GM18520 (cell line): ENCODE data around the gene SNX15.
"Not testable (repeated sequence)": the region's sequence is repeated elsewhere in the genome, so short reads cannot be mapped to it uniquely, and the experiment has no call there.

Experiments
- ATAC-seq: cut with Tn5 transposase; IDR thresholded peaks from one replicate; pipeline ENCODE4 v1.9.1; 2021; ENCODE audit not compliant: unreplicated experiment

SNX15 gene

DNA sequence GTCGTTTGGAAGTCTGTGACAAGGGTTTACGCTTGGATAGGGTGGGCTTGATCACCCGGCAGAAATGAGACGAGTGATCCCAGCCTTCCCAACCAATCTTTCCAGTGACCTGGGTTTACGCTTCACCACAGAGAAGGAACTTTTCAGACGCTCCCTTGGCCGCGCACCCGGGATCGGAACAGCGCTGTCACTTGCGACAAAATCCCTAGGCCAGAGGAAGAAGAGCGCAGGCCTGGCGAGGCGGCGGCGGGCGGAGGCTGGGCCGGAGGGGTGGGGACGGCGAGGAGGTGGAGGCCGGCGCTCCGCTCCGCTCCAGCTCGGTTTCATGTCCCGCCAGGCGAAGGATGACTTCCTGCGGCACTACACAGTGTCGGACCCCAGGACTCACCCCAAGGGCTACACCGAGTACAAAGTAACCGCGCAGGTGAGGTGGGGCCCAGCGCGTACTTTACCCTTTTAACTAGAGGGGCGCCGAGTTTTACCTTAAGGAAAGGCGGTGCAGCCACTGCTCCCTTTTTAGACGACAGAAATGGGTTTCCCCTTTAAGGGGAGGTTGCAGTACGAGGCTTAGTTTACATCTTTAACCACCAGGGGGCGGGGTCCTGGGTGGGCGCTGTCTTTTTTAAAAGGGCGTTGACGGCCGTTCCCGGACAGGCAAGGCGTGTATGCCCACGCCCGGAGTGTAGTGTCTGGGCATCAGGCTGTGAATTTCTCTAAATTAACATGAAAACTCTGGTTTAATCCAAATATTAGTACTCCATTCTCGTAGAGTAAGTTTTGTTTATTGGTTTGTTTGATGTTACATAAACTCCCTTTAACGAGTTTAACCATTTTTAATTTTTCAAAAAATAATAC, at the start of gene SNX15:
Gene SNX15 (plus strand): TSS at position 227 of the 855 bp plus-strand sequence. CDS start 99 bp downstream, at position 326.
- peak; percentile 79 for ATAC-seq

GRCh38 chr11:64983339-64983738, 43.9 kb upstream of the SNX15 start:
- ATAC-seq: not testable (repeated sequence)

DNA sequence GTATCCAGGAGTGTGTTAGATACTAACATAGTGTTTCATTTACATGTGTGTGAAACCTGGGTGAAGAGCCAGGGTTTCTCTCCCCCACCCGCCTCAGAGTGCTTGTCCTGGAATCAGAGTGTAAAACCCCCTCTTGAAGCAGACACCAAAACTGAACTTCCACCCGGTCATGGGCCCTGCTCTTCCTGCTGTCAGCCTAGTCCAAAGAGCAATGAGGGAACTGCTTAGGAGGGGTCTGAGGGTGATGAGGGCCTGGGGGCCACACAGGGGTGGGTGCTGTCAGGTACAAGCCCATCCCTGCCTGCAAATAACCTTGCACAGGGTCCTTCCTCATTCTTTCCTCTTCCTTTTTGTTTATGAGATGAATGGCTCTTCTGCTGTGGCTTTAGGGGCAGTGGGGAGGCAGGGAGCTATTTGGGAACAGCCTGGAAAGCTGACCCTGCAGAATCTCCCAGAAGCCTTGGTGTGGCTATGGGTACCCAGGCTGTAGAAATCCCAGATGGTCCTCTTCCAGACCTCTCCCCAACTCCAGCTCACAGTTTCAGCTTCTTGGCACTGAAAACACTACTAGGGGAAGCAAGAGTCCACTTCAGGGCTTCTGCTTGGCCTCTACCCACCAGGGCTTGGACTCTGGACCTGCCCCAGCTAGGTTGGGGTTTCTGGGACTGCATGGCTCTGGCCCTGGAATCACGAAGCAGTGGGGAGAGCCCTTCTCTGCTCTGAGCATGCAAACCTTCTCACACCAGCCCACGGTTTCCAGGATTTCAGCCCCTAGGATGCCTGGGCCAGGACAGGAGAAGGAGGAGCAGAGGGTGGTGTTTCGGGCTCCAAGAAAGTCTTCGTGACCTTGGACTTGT, 39.0 kb upstream of the SNX15 start:
- no peak for ATAC-seq

DNA sequence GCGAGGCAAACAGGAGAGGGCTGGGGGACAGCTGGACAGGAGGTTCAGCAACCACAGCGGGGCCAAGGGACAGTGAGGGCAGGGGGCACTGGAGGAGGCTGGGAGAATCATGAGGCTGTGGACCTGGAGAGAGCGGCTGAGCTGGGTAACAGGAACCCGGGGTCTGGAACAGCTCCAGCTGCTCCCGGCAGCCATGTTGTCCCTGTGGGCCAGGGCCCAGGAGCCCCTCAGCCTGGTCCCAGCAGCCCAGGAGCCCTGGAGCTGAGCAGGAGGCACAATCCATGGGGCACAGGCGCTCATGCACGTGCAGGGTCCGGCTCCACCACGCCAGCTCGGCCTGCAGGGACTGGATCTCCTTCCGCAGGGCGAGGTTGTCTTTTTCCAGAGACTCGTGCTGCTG, 37.8 kb upstream of the SNX15 start:
- no peak for ATAC-seq

DNA sequence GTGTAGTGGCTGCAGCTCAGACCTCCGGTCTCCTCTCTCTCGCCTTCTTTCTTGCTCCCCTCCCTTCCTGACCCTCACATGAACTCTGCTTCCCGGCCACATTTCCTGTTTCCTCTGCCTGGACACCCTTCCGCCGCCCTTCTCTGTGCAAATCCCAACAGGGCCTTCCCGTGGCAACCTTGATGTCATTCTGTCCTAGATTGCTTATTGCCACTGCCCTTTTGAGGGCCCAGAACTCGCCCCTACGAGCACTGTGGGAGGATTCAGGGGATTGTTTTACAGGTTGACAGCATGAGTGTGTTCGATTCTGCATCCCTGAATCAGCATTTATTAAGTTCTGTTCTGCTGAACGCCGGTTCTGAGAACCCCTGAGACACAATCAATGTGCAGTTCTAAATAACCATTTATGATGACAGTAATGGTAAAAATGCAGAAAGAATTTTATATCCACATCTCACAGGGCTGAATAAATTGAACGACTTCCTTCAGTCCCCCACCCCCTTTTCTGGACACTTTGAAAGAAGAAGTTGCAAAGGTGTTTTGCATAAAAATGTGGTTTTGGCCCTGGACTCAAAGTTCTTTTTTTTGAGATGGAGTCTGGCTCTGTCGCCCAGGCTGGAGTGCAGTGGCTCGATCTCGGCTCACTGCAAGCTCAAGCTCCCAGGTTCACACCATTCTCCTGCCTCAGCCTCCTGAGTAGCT, 36.9 kb upstream of the SNX15 start:
- ATAC-seq: no peak

- ATAC-seq: no peak
Measured at GRCh38 chr11:64994318-64994717, 32.9 kb upstream of the SNX15 start.

DNA sequence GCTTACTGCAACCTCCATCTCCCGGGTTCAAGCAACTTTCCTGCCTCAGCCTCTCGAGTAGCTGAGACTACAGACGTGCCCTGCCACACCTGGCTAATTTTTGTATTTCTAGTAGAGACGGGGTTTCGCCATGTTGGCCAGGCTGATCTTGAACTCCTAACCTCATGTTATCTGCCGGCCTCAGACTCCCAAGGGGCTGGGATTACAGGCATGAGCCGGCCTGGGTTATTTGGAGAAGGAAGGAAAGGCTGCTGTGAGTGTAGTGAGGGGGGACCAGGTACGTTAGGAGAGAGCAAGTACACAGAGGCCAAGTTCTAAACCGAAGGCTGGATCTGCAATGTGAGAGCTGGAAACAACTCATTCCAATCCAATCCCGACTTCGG, 30.9 kb upstream of the SNX15 start:
- ATAC-seq: no peak

DNA sequence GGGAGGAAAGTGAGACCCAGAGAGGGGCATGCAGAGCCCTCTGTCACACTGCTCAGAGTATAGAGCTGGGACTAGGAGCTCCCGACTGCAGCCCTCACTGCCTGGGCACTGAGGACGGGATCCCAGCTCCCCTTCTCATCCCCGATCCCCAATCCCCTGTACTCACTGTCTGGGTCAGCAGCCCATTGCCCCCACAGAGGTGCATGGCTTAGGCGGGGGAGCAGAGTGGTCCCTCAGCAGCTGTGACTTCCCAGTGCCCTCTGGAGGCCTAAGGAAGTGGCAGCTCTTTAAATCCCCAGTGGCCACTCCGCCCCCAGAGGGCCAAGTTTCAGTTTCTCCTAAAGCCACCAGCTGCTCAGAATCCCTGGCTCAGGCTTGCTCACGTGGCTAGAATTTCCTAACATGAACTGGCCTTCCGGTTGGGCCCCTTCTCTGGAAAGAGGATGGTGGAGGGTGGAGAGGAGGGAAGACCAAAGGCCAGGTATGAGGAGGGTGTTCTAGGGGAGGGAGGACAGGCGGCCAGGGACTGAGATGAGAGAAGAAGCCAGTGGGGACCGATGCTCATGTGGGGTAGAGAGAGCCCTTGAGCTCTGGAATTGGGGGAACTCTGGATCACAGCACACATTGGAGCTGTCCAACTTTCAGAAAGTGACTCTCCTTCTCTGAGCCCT, 30.4 kb upstream of the SNX15 start, which contains the start of gene BATF2:
Gene BATF2 (minus strand): TSS at position 262 of the 671 bp plus-strand sequence. CDS start 57 bp downstream, at position 205.
- ATAC-seq: no peak

GRCh38 chr11:64998141-64998540, 29.1 kb upstream of the SNX15 start:
- ATAC-seq: no peak

- no peak for ATAC-seq
Measured at GRCh38 chr11:64998690-64999431, 28.4 kb upstream of the SNX15 start.

GRCh38 chr11:64999478-64999877, 27.8 kb upstream of the SNX15 start:
- no peak for ATAC-seq

GRCh38 chr11:65002706-65003105, 24.5 kb upstream of the SNX15 start:
- no peak for ATAC-seq

DNA sequence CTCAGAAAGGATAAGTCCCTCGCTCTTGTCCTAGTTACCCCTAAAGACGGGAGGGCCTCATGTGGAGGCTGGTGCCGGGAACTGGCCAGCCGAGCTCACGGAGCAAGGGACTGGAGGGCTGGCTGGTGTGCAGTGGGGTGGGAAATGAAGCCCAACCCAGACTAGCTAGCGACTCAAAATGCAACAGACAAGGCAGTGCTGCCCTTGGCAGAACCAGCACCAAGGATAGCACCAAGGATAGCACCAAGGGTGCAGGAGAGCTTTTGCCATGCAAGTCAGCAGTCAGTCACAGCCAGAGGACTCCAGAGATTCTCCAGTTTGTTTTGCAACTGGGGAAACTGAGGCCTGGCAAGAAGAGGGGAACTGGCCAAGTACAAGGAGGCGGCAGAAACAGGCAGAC, 24.0 kb upstream of the SNX15 start:
- no peak for ATAC-seq

- ATAC-seq: not testable (repeated sequence)
Measured at GRCh38 chr11:65003968-65004367, 23.3 kb upstream of the SNX15 start.

- ATAC-seq: no peak
Measured at GRCh38 chr11:65008016-65008415, 19.2 kb upstream of the SNX15 start.

DNA sequence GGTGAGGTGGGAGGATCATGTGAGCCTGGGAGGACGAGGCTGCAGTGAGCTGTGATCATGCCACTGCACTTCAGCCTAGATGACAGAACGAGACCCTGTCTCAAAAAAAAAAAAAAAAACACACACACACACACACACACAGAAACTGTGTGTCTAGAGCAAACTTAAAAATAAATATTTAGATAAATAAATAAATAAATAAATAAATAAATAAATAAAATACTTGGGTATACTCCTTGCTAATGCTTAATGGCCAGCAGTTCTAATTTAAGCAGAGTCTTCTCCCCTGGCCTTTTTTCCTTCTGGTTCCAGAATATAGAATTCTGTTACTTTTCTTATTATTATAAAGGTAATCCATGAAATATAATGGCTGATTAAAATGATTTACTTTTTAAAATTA, 18.4 kb upstream of the SNX15 start:
- ATAC-seq: no peak

- peak; percentile 42 for ATAC-seq
Measured at GRCh38 chr11:65013130-65013887, 13.9 kb upstream of the SNX15 start.

DNA sequence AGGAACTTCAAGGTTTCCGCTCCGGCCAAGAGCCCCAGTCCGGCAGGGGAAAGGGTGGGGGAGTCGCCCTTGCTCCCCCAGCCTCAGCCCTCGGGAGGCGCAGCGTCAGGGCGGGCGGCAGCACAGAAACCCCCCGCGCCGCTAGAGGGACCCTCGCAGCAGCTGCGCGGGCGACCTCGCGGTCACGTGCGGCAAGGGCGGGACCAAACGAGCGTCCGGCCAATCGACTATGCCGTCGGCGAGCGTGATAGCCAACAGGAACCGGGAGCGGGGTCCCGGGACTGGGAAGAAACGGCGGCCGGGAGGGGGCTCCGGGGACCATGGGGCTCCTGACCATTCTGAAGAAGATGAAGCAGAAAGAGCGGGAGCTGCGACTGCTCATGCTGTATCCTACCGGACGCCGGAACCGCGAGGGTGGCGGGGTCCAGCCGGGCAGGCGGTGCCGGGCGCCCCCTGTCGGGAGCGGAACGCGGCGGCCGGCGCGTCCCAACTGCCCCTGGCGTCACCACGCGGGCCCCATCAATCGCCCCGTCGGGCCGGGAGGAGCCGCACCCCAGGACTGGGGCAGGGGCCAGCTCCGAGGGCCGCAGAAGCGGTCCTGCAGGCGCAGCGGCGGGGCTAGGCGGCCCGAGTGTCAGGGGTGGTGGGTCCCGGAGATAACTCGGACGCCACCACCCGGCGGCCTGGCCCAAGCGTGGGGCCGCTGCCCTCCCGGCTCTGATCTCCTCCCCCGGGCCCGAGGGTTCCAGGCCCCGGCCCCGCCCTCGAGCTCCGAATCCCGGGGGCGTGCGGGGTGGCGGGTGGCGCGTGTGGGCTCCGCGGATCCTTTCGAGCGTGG, 13.1 kb upstream of the SNX15 start, which contains the start of gene ARL2:
Gene ARL2 (plus strand): TSS at position 273 of the 838 bp plus-strand sequence. CDS start 48 bp downstream, at position 321.
- peak; percentile 68 for ATAC-seq
